ENCODE data around the gene CACNG8.

CACNG8 gene

DNA sequence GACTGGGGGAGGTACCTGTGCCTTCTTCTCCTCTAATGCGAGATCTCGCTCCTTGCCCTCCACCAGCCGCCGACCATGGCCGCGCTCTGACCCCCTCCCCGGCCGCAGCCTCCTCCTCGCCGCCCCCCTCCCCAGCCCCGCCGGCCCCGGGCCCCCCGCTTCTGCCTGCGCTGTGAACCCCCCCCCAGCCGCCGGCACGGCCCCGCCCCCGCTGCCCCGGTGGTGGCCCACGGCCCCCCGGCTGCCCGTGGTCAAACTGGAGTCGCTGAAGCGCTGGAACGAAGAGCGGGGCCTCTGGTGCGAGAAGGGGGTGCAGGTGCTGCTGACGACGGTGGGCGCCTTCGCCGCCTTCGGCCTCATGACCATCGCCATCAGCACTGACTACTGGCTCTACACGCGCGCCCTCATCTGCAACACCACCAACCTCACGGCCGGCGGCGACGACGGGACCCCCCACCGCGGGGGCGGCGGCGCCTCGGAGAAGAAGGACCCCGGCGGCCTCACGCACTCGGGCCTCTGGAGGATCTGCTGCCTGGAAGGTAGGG is at the start of gene CACNG8:
CACNG8 (plus strand) TSS at position 51 of the 545 bp plus-strand sequence.
- DNase-seq (ENCODE audit: insufficient read length, low spot score), result no peak
- no peak for FAIRE-seq
- TF ChIP-seq, protein P1, sequence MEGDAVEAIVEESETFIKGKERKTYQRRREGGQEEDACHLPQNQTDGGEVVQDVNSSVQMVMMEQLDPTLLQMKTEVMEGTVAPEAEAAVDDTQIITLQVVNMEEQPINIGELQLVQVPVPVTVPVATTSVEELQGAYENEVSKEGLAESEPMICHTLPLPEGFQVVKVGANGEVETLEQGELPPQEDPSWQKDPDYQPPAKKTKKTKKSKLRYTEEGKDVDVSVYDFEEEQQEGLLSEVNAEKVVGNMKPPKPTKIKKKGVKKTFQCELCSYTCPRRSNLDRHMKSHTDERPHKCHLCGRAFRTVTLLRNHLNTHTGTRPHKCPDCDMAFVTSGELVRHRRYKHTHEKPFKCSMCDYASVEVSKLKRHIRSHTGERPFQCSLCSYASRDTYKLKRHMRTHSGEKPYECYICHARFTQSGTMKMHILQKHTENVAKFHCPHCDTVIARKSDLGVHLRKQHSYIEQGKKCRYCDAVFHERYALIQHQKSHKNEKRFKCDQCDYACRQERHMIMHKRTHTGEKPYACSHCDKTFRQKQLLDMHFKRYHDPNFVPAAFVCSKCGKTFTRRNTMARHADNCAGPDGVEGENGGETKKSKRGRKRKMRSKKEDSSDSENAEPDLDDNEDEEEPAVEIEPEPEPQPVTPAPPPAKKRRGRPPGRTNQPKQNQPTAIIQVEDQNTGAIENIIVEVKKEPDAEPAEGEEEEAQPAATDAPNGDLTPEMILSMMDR (IDR thresholded peaks at IDR 0.05; ENCODE audit: insufficient read depth, missing control alignments), result no peak

DNA sequence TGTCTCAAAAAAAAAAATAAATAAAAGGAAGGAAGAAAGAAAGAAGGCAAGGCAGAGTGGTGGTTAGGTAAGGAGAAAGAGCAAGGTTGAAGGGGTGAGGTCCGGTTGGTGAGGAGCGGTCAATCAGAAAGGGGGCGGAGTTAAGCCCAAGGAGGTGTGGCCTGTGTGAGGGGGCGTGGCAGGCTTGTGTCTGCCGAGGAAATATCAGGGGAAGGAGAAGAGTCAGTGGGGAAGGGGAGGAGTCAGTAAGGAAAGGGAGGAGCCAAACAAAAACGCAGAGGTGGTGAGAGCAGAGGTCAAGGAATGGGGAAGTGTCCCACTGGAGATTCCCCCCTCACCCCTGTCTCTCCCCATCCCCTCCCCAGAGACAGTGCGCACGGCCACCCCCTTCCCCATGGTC is 47.7 kb upstream of the CACNG8 start:
- TF ChIP-seq, protein P1 (IDR thresholded peaks at IDR 0.05; ENCODE audit: insufficient read depth, missing control alignments), result no peak
- no peak for DNase-seq (ENCODE audit: insufficient read length, low spot score)
- no peak for FAIRE-seq

DNA sequence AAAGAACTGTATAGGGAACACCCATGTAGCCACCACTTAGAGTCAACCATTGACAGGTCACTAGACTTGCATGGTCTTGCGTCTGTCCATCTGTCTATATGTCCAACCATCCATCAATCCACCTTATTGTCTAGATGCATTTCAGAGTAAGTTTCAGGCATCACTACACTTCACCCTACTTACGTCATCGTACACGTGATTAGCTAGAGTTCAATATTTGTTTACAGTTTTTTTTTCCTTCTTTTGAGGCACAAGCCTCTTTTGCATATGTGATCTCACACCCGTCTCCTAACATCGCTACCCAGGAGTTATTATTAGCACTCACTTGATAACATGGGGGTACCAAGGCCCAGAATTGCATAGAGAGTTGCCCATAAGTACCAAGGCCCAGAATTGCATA is 46.7 kb upstream of the CACNG8 start:
- FAIRE-seq (no peak), DNase-seq (ENCODE audit: insufficient read length, low spot score) (no peak)
- TF ChIP-seq, protein P1 (IDR thresholded peaks at IDR 0.05; ENCODE audit: insufficient read depth, missing control alignments), result no peak

DNA sequence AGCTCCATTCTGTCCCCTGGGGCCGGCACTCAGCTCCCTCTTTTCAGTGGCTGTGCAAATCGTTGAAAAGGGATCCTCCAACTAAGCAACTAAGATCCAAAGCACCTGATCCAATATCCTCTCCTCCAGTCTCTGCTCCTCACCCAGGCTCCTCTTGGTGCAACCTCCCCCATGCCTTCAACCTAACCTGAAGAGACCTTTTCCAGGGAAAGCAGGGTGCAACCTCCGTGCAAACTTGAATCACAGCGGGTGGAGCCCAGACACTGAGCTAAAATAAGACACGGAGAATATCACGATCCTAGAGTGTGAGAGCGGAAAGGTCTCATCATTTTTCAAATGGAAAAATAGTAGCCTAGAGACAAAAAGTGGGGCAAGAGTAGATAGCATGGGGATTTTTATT is 45.4 kb upstream of the CACNG8 start:
- no peak for DNase-seq (ENCODE audit: insufficient read length, low spot score)
- TF ChIP-seq, protein P1 (IDR thresholded peaks at IDR 0.05; ENCODE audit: insufficient read depth, missing control alignments), result no peak
- no peak for FAIRE-seq

DNA sequence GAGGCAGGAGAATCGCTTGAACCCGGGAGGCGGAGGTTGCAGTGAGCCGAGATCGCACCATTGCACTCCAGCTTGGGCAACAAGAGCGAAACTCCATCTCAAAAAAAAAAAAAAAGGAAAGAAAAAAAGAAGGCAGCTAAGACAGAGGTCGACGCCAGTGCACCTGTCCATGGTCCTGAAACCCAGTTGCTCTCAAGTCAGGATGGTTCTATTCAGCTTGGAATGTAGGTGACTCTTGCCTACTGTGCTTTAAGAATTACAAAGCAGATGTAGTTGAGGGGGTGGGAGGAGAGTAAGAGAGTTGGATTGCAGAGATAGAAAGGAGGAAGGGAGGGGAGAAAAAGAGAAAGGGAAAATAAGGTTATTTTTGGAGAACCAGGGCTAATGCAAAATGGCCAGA is 35.0 kb upstream of the CACNG8 start:
- FAIRE-seq, result no peak
- DNase-seq (ENCODE audit: insufficient read length, low spot score), result no peak
- TF ChIP-seq, protein P1 (IDR thresholded peaks at IDR 0.05; ENCODE audit: insufficient read depth, missing control alignments), result no peak

DNA sequence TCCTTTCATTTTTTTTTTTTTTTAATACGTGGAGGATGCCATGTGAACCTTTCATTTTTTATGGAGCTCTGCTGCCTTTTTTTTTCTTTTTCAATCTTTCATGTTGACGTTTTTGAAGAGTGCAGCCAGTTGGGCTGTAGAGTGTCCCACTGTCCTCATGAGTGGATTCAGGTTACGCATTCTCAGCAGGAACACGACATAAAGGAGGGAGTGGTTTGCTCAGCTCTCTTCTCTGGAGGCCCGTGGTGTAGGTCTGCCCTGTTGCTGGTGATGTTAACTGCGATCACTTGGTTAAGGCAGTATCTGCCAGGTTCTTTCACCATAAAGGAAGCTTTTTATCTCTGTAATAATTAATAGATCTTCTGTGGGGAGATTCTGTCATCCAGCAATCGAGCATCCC is 26.7 kb upstream of the CACNG8 start:
- FAIRE-seq (no peak), DNase-seq (ENCODE audit: insufficient read length, low spot score) (no peak)
- TF ChIP-seq, protein P1 (IDR thresholded peaks at IDR 0.05; ENCODE audit: insufficient read depth, missing control alignments), result no peak

DNA sequence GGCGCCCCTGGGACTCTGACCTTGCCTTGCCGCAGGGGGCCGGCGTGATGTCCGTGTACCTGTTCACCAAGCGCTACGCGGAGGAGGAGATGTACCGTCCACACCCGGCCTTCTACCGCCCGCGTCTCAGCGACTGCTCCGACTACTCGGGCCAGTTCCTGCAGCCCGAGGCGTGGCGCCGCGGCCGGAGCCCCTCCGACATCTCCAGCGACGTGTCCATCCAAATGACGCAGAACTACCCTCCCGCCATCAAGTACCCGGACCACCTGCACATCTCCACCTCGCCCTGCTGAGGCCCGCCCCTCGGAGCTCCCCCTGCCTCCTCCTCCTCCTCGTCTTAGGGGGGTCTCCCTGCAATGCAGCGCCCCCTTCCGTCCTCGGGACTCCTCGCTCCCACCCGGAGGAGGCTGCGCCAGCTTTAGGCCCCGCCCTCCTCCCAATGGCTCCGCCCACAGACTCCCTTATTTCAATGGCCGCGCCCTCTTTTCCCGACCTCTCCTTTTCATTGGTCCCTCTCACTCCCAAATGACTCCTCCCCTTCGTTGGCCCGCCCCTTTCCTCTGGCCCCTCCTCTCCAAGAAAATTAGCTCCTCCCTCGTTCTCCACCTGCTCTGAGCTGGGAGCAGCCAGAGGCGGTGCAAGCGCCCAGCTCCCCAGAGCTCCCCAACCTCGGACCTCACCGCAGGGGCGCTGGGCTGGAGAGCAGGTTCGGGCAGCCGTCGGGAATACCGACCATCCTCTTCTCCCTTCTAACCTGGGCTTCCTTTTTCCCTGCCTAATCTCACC is 20.5 kb upstream of the CACNG8 start:
- TF ChIP-seq, protein P1 (IDR thresholded peaks at IDR 0.05; ENCODE audit: insufficient read depth, missing control alignments), result no peak
- FAIRE-seq (no peak), DNase-seq (ENCODE audit: insufficient read length, low spot score) (no peak)

Measured in D721Med (cell line).